GM13976 (cell line): Measurements from ENCODE around the gene TNFRSF1B.

Experiments
- DNase-seq: peaks from one replicate; pipeline ENCODE4 v3.0.0; 2012; ENCODE audit warnings: low spot score
- CTCF ChIP-seq: IDR thresholded peaks from 2 replicates; pipeline ENCODE4 v1.5.1; 2012; ENCODE audit warnings: borderline replicate concordance, mild to moderate bottlenecking; ENCODE audit not compliant: insufficient read depth; ENCODE audit errors: extremely low read depth, missing control alignments, control extremely low read depth
- in situ Hi-C: fragments of 300-500 bp; cut with MboI; formaldehyde crosslinking; loops from one replicate; pipeline ENCODE4 v1.12.0; 2022; ENCODE audit warnings: low sequenced_read_pairs, mixed read lengths, inconsistent platforms; ENCODE audit not compliant: unreplicated experiment

The TNFRSF1B gene

GRCh38 chr1:12258272-12258671, 91.5 kb downstream of the TNFRSF1B start:
- no peak for DNase-seq
- TF ChIP-seq CTCF: no peak
- in situ Hi-C loops: no loop called here
